ENCODE data around the gene DOCK11. TPM values are rescaled to one million over a fixed set of nuclear protein-coding genes. Genes with fewer than 3 reads are reported as not detected.

DOCK11 gene
- total and polyA plus RNA-seq, 9 of the 15 experiments (the other 6 are each of a cell fraction or from before 2014, with no cell fraction given) = 41.8 to 77.8 (median 50.9) TPM

DNA sequence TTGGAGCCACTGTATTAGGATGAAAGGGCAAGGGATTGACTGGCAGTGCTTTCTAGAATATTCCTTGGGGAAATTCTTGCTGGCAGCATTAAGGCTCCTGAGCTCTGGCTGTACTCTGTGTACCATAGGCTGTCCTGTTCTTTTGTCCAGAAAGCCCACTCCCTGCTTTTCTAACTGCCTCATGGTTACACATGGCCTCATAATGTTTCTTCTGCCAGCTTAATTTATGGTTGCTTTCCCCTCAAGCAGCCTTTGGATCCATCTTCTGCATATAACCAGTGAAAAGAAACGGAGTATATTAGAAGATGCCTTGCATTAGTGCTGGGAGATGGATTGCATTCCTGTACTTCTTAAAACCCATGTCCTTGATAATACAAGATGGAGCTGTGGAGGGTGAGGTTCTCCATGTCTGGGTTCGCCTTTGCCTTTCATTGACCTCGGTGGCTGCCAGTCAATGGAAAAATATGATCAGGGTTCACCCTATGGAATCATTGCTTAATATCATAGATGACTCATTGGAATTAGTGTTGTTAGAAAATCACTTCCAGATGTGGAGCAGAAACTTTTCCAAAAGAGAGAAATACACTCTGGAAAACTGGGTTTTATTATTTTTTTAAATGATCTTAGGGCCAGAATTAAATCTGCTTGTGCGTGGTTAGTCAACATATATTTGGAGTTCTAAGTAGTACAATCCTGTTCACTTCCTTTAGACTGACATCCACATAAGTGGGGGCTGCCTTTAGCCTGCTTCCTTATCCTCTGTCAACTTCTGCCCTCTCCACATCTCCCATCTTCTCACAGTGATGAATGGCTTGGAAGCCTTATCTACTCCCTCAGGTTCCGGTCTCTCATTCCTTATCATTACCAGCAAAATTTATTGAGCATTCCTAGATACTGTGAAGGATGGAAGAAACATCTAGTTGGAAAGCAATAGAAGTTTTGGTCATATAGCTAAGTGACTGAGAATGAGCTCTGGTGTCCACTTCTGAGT is 24.9 kb downstream of the DOCK11 start:
- Histone ChIP-seq H3K36me3 (ENCODE audit: control insufficient read depth, insufficient read depth, low read length) (peaks cover 7% of the 10 kb centered on the region; the same call in 1 of the 3 replicates), H3K27ac (ENCODE audit: extremely low read depth, low read depth, low read length) (peak overlapping the region; percentile 77), H3K9me1 (ENCODE audit: control insufficient read depth, insufficient read depth, low read length) (no peaks in the 10 kb centered on the region), H3K4me2 (ENCODE audit: insufficient read depth, low read length) (peak overlapping the region; percentile 61), H3K4me3 (no peak overlapping the region), H3K27me3 (ENCODE audit: control insufficient read depth in 2 of 2, insufficient read depth in 2 of 2, low read length in 2 of 2) (no peaks in the 10 kb centered on the region), H3K79me2 (ENCODE audit: control insufficient read depth, insufficient read depth, low read length) (peaks cover 90% of the 10 kb centered on the region), H3K4me1 (replicated peaks in 1 of 2; ENCODE audit: control insufficient read depth in 2 of 2, insufficient read depth in 2 of 2, low read length in 2 of 2) (peaks cover 8 to 65% of the 10 kb centered on the region in 2 experiments), H3K9me3 (replicated peaks; ENCODE audit: control insufficient read depth, insufficient read depth, low read depth, low read length) (no peaks in the 10 kb centered on the region), H3K9ac (ENCODE audit: insufficient read depth in 1 of 2, low read depth in 2 of 2, low read length in 2 of 2) (peak overlapping the region in 1 of 2 experiments; percentile 48; a peak in 2 of 4 replicates), H2AFZ (ENCODE audit: low read depth, low read length) (peak overlapping the region; percentile 54; the same call in 1 of the 2 replicates), H4K20me1 (replicated peaks; ENCODE audit: control insufficient read depth, insufficient read depth, low read length) (no peaks in the 10 kb centered on the region)
- ATAC-seq (peak; percentile 67), FAIRE-seq (peak; percentile 81), DNase-seq (ENCODE audit: extremely low read depth in 1 of 4, low spot score in 3 of 4) (peak; percentile 49 to 77 (median 51))
- CTCF ChIA-PET (ENCODE audit: low intra/inter-chr PET ratio) = no interaction called here
- intact Hi-C loops (cut with micrococcal nuclease) (no loop called here), in situ Hi-C loops (cut with MboI) (no loop called here)
- 2% methylated on average over 5 of the region's 5 CpGs for WGBS (ENCODE audit: insufficient coverage, low coverage, missing lambda C conversion rate)
- BruUV-seq (replicated peaks) = no TSS peak
- POLR2A ChIA-PET = interaction anchor here (1.1 to 1.6 kb wide), 3 partner anchors 9 to 19 kb away, joined by 3 to 7 read pairs (median 5); no protein-coding TSS in a partner anchor
- TF ChIP-seq RBFOX2 (IDR thresholded peaks at IDR 0.05; ENCODE audit: low read depth, low read length) = no peak
- peak; percentile 66 for TF ChIP-seq KLF16 (IDR thresholded peaks at IDR 0.05)
- TF ChIP-seq, protein P1, sequence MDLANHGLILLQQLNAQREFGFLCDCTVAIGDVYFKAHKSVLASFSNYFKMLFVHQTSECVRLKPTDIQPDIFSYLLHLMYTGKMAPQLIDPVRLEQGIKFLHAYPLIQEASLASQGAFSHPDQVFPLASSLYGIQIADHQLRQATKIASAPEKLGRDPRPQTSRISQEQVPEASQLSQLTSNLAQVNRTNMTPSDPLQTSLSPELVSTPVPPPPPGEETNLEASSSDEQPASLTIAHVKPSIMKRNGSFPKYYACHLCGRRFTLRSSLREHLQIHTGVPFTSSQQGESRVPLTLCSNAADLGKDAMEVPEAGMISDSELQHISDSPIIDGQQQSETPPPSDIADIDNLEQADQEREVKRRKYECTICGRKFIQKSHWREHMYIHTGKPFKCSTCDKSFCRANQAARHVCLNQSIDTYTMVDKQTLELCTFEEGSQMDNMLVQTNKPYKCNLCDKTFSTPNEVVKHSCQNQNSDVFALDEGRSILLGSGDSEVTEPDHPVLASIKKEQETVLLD (IDR thresholded peaks at IDR 0.05) = peak; percentile 59; the same call in 1 of the 2 replicates
- peak; percentile 73 for TF ChIP-seq MTA1 (IDR thresholded peaks at IDR 0.05; ENCODE audit: borderline replicate concordance)
- TF ChIP-seq, protein P2, sequence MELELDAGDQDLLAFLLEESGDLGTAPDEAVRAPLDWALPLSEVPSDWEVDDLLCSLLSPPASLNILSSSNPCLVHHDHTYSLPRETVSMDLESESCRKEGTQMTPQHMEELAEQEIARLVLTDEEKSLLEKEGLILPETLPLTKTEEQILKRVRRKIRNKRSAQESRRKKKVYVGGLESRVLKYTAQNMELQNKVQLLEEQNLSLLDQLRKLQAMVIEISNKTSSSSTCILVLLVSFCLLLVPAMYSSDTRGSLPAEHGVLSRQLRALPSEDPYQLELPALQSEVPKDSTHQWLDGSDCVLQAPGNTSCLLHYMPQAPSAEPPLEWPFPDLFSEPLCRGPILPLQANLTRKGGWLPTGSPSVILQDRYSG (tag; conservative IDR thresholded peaks at IDR 0.05; ENCODE audit: low read depth) = no peak
- peak; percentile 53 to 75 for TF ChIP-seq TRIM24 (IDR thresholded peaks at IDR 0.05)
- no peak for TF ChIP-seq LCOR (CRISPR knock-in tag; IDR thresholded peaks at IDR 0.05)
- TF ChIP-seq CTBP1 (IDR thresholded peaks at IDR 0.05; ENCODE audit: borderline replicate concordance) = peak; percentile 85
- TF ChIP-seq, protein P3, sequence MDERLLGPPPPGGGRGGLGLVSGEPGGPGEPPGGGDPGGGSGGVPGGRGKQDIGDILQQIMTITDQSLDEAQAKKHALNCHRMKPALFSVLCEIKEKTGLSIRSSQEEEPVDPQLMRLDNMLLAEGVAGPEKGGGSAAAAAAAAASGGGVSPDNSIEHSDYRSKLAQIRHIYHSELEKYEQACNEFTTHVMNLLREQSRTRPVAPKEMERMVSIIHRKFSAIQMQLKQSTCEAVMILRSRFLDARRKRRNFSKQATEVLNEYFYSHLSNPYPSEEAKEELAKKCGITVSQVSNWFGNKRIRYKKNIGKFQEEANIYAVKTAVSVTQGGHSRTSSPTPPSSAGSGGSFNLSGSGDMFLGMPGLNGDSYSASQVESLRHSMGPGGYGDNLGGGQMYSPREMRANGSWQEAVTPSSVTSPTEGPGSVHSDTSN (CRISPR knock-in tag; IDR thresholded peaks at IDR 0.05; ENCODE audit: low read depth) = no peak; the same call in 1 of the 2 replicates
- TF ChIP-seq, protein P3 (tag; conservative IDR thresholded peaks at IDR 0.05; ENCODE audit: low read depth) = peak; percentile 91
- no peak for TF ChIP-seq NUFIP1 (IDR thresholded peaks at IDR 0.05; ENCODE audit: partially characterized antibody)
- TF ChIP-seq MTA3 (IDR thresholded peaks at IDR 0.05; ENCODE audit: borderline replicate concordance) = 0 out of 2 replicates have a peak, but pooled peaks have one; percentile 18
- TF ChIP-seq SOX6 (IDR thresholded peaks at IDR 0.05) = peak; percentile 41; the same call in 1 of the 2 replicates
- no peak for TF ChIP-seq THRAP3 (IDR thresholded peaks at IDR 0.05; ENCODE audit: borderline replicate concordance)
- TF ChIP-seq ZNF212 (CRISPR knock-in tag; IDR thresholded peaks at IDR 0.05) = no peak
- TF ChIP-seq RCOR1 (IDR thresholded peaks at IDR 0.05; ENCODE audit: borderline replicate concordance in 1 of 2, low read depth in 2 of 2, low read length in 2 of 2) = peak in 1 of 2 experiments; percentile 83; a peak in 1 of 4 replicates
